DOHH2 (cell line): ENCODE data around the gene CMTM4.

ENCODE experiments used
- H3F3A ChIP-seq: fragments of 200-600 bp; sonication (generic), shearing (Covaris generic); 2 replicates; pipeline ENCODE4 v1.6.0; 2016; ENCODE audit warnings: antibody characterized with exemption, mild to moderate bottlenecking; ENCODE audit not compliant: control insufficient read depth, insufficient read depth
- H3K27ac ChIP-seq: fragments of 200-600 bp; sonication (generic); 2 replicates; pipeline ENCODE4 v1.5.1; 2014; ENCODE audit warnings: low read depth, mild to moderate bottlenecking, low read length, moderate library complexity
- H3K27me3 ChIP-seq: fragments of 200-600 bp; sonication (generic); 2 replicates; pipeline ENCODE4 v1.6.1; 2014; ENCODE audit warnings: mild to moderate bottlenecking, low read length, mixed read lengths; ENCODE audit not compliant: control insufficient read depth
- H3K36me3 ChIP-seq: fragments of 200-600 bp; sonication (generic); 2 replicates; pipeline ENCODE4 v1.6.1; 2014; ENCODE audit warnings: mild to moderate bottlenecking, low read length, moderate library complexity, mixed read lengths; ENCODE audit not compliant: control insufficient read depth
- H3K4me1 ChIP-seq: fragments of 200-600 bp; sonication (generic); 2 replicates; pipeline ENCODE4 v1.6.1; 2014; ENCODE audit warnings: mild to moderate bottlenecking, low read length, mixed read lengths; ENCODE audit not compliant: control insufficient read depth
- H3K4me2 ChIP-seq: fragments of 200-600 bp; sonication (generic); 2 replicates; pipeline ENCODE4 v1.6.0; 2014; ENCODE audit warnings: mild to moderate bottlenecking, low read length, moderate library complexity
- H3K4me3 ChIP-seq: fragments of 200-600 bp; sonication (generic); 2 replicates; pipeline ENCODE4 v1.5.1; 2014; ENCODE audit warnings: mild to moderate bottlenecking, low read length, mixed read lengths
- H3K79me2 ChIP-seq: fragments of 200-600 bp; sonication (generic); 2 replicates; pipeline ENCODE4 v1.6.1; 2014; ENCODE audit warnings: mild to moderate bottlenecking, low read length, mixed read lengths; ENCODE audit not compliant: control insufficient read depth
- H3K9me2 ChIP-seq: fragments of 200-600 bp; sonication (generic); replicated peaks from 2 replicates; pipeline ENCODE4 v1.6.1; 2014; ENCODE audit warnings: mild to moderate bottlenecking, low read length, mixed read lengths; ENCODE audit not compliant: control insufficient read depth
- H3K9me3 ChIP-seq: fragments of 200-600 bp; sonication (generic); 2 replicates; pipeline ENCODE4 v1.6.1; 2014; ENCODE audit warnings: antibody characterized with exemption, low read length, mixed read lengths; ENCODE audit not compliant: control insufficient read depth, insufficient read depth
- H4K20me1 ChIP-seq: fragments of 200-600 bp; sonication (generic); 2 replicates; pipeline ENCODE4 v1.6.0; 2014; ENCODE audit warnings: low read depth, mild to moderate bottlenecking, antibody characterized with exemption, low read length, moderate library complexity; ENCODE audit not compliant: control insufficient read depth, insufficient read depth
- CTCF ChIP-seq: fragments of 200-600 bp; sonication (generic); IDR thresholded peaks from one replicate; pipeline ENCODE4 v1.5.1; 2014; ENCODE audit warnings: antibody characterized with exemption, mild to moderate bottlenecking, low read depth, low read length; ENCODE audit not compliant: poor library complexity, severe bottlenecking
- EZH2phosphoT487 ChIP-seq: fragments of 200-600 bp; sonication (generic); IDR thresholded peaks from 2 replicates; pipeline ENCODE4 v1.6.1; 2017; ENCODE audit warnings: borderline replicate concordance, mild to moderate bottlenecking, antibody characterized with exemption, low read length, moderate library complexity, mixed read lengths

CMTM4 gene

GRCh38 chr16:66639091-66639885, 57.3 kb downstream of the CMTM4 start:
- H4K20me1 ChIP-seq: no peaks in the 10 kb centered on the region
- H3K27me3 ChIP-seq: no peaks in the 10 kb centered on the region
- H3K4me2 ChIP-seq: no peak overlapping the region
- no peaks in the 10 kb centered on the region for H3K79me2 ChIP-seq
- no peaks in the 10 kb centered on the region for H3K9me2 ChIP-seq
- no peak overlapping the region for H3K4me3 ChIP-seq
- H3F3A ChIP-seq: no peaks in the 10 kb centered on the region
- no peaks in the 10 kb centered on the region for H3K4me1 ChIP-seq
- no peaks in the 10 kb centered on the region for H3K9me3 ChIP-seq
- no peak for TF ChIP-seq EZH2phosphoT487
- no peaks in the 10 kb centered on the region for H3K36me3 ChIP-seq
- no peak overlapping the region for H3K27ac ChIP-seq

GRCh38 chr16:66637806-66638205, 58.7 kb downstream of the CMTM4 start:
- TF ChIP-seq EZH2phosphoT487: no peak
- TF ChIP-seq CTCF: no peak
- H3K4me3 ChIP-seq: no peak overlapping the region
- no peaks in the 10 kb centered on the region for H3K79me2 ChIP-seq
- H3K36me3 ChIP-seq: no peaks in the 10 kb centered on the region
- H4K20me1 ChIP-seq: no peaks in the 10 kb centered on the region
- no peaks in the 10 kb centered on the region for H3K9me2 ChIP-seq
- H3K27ac ChIP-seq: no peak overlapping the region
- no peak overlapping the region for H3K4me2 ChIP-seq
- H3F3A ChIP-seq: no peaks in the 10 kb centered on the region
- H3K27me3 ChIP-seq: no peaks in the 10 kb centered on the region
- H3K9me3 ChIP-seq: no peaks in the 10 kb centered on the region
- no peaks in the 10 kb centered on the region for H3K4me1 ChIP-seq

- H3K4me3 ChIP-seq: no peak overlapping the region
- no peaks in the 10 kb centered on the region for H3K4me1 ChIP-seq
- no peak for TF ChIP-seq EZH2phosphoT487
- TF ChIP-seq CTCF: no peak
- no peaks in the 10 kb centered on the region for H4K20me1 ChIP-seq
- no peaks in the 10 kb centered on the region for H3F3A ChIP-seq
- no peaks in the 10 kb centered on the region for H3K79me2 ChIP-seq
- H3K4me2 ChIP-seq: no peak overlapping the region
- H3K27me3 ChIP-seq: no peaks in the 10 kb centered on the region
- no peaks in the 10 kb centered on the region for H3K36me3 ChIP-seq
- no peaks in the 10 kb centered on the region for H3K9me3 ChIP-seq
- no peaks in the 10 kb centered on the region for H3K9me2 ChIP-seq
- no peak overlapping the region for H3K27ac ChIP-seq
These were observed 60.3 kb downstream of the CMTM4 start for GRCh38 chr16:66636199-66636598.

- Histone ChIP-seq H4K20me1 (no peaks in the 10 kb centered on the region), H3K36me3 (no peaks in the 10 kb centered on the region), H3K79me2 (no peaks in the 10 kb centered on the region), H3K4me1 (no peaks in the 10 kb centered on the region), H3K4me2 (no peak overlapping the region), H3K4me3 (no peak overlapping the region), H3K27me3 (no peaks in the 10 kb centered on the region), H3K9me2 (no peaks in the 10 kb centered on the region), H3K9me3 (no peaks in the 10 kb centered on the region), H3K27ac (no peak overlapping the region), H3F3A (no peaks in the 10 kb centered on the region)
- TF ChIP-seq CTCF: no peak
These were observed 61.1 kb downstream of the CMTM4 start for GRCh38 chr16:66635406-66635805.
